Measurements from ENCODE around the gene TCP1.
"Not testable (repeated sequence)": the region's sequence is repeated elsewhere in the genome, so short reads cannot be mapped to it uniquely, and the experiment has no call there.

TCP1 gene

DNA sequence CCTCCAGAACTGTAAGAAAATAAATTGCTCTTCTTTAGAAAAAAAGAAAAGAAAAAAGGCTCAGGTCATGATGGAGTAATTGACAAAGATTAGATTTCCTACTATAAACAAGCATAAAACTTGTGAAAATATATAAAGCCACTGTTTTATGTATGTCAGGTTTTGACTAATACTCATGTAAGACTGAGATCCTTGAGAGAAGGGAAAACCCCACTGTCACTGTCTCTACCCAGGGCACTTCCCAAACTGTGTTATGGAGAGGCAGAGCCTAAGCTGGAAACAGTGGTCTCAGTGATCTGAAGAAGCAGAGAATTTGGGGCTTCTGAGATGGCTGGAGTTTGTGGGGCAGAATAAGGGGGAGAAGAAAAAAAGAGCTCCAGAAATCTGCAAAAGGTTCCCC is 19.9 kb downstream of the TCP1 start:
- no peak for DNase-seq

DNA sequence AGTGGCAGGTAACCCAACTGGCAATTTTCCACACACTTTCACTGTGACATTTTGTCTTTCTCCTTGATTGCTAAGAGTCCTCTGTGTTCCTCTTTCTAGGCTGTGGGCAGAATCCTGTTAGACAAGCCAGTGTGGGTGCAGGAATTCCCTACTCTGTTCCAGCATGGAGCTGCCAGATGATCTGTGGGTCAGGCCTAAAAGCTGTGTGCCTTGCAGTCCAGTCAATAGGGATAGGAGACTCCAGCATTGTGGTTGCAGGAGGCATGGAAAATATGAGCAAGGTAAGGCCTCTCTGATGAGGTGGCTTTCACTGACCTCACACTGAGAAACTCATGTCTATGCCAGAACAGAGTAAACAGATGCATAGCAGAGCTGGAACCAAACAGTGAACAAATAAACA is 22.5 kb downstream of the TCP1 start:
- peak in 3 of 4 experiments; percentile 29 to 42 (median 32) for DNase-seq

DNA sequence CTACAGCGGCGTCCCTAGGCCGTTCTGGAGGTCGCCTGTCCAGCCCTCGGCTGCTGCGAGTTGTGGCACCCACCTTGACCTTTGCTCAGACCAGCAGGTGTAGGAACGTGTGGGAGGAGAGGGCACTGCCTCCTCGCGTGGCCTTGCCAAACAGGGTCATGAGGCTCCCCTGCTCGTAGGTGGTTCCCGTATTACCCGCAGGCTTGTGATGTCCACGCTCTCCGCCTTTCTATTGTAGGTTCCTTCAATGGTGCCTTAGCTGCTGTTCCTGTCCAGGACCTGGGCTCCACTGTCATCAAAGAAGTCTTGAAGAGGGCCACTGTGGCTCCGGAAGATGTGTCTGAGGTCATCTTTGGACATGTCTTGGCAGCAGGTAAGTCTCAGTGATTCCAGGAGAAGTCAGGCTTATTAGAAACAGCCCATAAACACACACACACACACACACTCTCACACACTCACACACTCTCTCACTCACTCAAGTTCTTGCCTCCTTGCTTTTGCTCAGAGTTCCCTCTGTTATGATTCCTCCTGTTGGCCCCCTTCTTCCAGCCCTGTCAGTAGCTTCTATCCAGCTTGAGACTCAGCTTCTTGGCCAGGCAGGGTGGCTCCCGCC is 26.6 kb downstream of the TCP1 start:
- peak; percentile 73 to 87 (median 80) for DNase-seq

DNA sequence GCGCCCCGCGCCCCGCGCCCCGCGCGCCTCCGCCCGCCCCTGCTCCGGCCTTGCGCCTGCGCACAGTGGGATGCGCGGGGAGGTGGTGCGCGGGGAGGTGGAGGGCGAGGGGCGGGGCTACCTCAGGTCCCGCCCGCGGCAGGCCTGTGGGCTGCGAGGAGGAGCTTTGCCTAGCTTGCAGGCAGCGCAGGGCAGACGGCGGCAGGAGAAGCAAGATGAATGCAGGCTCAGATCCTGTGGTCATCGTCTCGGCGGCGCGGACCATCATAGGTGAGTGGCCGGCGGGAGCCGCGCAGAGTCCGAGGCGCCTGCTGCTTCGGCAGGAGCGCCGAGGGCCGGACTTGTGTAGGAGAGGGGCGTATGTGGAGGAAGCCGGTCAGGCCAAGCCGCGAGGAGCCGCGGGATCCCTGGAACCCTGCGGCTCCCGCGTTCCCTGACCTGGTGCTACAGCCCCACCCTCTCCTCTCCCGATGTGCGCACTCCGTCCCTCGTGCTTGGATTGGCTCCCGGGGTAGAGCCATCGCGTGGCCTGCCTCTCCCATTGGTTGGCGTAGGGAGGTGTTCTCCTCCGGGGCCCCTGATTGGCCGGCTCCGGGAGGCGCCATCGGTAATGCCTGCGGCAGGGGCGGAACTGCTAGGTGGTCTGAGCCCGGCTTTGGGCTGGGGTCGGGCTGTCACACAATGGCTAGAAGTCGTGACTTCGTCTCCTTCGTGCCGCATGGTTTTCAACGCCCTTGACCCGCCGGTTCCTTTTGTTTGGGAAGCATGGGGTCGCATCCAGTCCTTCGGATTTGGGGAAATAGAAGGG is 27.3 kb downstream of the TCP1 start, which contains the start of gene ACAT2:
TSS of gene ACAT2 (plus strand) at position 173 of the 808 bp plus-strand sequence. CDS start at position 216, 43 bp downstream.
- DNase-seq: peak; percentile 94 to 97 (median 97)

DNA sequence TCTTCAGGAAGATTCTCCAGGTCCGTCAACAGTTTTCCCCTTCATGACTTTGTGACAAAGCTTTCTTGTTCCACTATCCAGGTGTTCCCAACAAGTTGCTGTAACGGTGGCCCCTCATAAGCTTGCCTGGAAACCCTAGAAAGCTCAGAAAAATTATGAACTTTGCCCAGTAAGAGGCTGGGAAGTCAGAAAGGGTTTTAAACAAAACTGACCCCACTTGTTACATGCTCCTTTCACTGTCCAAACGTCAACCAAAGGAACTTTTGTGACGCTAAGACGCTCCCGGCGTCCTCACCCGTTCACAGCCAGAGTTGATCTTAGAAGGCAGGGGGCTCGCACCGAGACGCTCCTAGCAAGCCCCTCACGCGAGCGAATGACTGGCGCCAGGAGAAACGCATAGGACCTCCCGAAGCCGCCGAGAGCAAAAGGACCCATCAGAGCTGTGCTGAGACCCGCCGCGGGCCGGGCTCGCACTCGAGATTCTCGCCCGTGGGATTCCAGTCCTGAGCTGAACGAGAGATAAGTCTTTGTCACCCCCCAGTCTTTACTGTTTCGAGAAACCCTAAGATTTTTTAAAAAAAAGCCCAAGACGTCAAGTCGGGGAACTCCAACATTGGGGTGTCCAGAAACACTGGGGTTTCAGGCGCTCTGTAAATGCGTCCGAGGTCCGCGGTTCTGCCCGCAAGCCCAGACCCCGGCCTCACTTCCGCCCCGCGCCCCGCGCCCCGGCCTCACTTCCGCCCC is 28.1 kb downstream of the TCP1 start:
- peak in 2 of 4 experiments; percentile 7 to 34 for DNase-seq

DNA sequence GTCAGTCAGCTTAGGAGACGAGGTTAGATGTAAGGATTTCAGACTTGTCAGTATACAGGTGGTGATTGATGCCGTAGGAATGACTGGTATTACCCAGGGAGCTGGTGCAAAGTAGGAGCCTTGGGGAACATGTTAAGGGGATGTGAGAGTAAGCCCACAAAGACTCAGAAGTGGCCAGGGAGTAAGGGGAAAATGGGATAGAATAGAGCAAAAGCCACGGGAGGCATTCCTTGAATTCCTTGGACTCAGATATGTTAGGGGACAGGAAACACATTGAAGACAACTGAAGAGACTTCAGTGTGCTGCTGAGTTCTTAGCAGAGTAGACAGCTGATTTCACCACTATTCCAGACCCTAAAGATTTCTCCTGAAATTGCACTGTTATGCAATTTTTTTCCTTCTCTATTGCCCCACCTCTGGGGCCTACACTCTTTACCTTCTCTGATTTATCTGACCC is 28.8 kb downstream of the TCP1 start:
- peak in 2 of 4 experiments; percentile 5 to 10 for DNase-seq

DNA sequence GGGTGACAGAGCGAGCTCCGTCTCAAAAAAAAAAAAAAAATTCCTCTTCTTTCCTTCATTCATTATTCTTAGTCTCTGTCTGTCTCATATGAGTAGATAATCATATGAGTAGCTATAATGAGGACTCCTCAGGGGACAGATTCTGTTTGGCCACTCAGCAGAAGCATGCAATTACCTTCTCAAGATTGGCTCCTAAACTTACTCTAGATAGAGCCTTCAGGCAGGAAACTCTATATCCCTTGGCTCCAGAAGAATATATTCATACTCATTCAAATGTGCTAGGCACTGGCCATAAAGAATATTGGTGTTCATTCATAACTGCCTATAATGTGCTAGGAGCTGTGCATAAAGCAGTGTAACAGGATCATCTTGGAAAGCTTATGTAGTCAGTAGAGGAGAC is 29.8 kb downstream of the TCP1 start:
- DNase-seq: no peak

DNA sequence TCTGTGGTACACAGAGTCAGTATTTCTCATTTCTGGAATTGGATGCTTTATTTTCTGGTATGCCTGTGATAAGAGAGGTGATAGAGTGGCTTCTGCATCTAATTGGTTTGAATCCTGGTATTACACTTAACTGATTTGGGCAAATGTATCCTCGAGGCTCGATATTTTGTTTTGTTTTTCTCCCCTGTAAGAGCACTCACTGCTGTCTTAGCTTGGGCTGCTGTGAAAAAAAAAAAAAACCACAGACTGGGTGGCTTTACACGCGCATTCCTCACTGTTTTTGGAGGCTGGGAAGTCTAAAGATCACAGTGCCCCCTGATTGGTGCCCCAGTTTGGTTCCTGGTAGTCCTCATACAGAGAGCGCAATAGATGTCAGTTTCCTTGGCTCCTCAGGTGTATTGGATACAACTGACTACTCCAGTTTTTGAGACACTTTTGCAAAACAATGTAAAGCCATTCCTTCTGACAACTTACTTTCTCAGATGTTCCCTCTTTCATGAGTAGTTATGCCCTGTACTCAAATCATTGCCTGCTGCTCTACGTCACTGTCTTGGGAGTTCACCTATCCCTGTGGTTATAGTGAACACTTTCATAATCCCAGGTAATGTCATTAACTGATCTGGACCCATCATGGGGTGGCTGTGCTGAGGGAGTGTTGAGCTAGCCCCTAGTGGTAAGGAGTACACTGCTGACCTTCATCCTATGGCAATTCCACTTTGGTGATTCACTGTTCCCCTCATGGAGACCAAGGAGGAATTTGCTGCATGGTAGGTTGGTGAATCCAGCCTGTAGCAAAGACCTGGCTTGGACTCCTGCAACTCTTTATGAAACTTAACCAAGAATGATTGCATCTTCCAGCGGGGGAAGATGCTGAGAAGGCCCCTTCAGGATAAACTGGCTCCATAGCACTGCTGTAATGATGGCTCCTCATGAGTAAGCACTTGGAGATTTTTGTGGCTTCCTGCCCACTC is 31.1 kb downstream of the TCP1 start:
- DNase-seq: no peak

DNA sequence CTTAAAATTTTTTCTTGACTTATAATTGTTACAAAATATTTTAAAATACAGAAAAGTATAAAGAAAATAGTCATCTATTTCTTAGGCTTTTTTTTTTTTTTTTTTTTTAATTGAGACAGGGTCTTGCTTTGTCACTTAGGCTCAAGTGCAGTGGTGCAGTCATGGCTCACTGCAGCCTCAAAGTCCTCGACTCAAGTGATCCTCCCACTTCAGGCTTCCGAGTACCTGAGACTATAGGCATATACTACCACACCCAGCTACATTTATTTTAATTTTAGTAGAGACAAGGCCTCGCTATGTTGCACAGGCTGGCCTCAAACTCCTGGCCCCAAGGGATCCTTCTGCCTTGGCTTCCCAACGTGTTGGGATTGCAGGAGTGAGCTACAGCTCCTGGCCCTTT is 32.9 kb downstream of the TCP1 start:
- no peak for DNase-seq

DNA sequence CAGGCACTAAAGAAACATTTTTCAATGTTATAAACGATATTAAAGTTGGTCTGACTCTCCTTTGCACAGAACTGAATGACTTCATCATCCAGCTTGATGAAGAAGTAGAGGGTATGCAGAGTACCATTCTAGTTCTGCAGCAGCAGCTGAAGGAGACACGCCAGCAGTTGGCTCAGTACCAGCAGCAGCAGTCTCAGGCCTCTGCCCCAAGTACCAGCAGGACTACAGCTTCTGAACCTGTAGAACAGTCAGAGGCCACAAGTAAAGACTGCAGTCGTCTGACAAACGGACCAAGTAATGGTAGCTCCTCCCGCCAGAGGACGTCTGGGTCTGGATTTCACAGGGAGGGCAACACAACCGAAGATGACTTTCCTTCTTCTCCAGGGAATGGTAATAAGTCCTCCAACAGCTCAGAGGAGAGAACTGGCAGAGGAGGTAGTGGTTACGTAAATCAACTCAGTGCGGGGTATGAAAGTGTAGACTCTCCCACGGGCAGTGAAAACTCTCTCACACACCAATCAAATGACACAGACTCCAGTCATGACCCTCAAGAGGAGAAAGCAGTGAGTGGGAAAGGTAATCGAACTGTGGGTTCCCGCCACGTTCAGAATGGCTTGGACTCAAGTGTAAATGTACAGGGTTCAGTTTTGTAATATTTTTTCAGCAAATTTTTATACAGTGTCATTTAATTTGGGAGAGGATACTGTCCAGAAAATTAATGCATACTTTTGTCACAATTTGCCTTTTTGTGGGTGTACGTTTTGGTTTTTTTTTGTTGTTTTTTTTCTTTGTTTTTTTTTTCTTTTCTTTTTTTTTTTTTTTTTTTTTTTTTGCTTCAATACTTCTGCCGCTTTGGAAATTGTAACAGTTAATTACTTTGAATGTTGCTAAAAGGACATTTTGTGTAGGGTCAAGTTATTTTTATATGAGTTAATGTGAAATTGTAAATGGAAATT is 34.2 kb downstream of the TCP1 start:
- DNase-seq: no peak

DNA sequence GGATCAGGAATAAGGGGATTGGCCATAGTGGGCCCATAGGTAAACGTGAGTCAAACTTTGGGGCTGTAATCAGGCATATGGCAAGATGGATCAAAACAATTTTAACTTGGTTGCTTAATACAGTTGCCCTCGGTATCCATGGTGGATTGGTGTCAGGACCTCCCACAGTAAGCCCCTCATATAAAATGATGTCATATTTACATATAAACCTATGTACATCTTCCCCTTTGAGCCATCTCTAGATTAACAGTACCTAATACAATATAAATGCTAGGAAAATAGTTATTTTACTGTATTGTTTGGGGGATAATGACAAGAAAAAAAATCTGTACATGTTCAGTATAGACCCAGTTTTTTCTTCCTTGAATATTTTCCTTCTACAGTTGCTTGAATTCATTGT is 35.0 kb downstream of the TCP1 start:
- no peak for DNase-seq

DNA sequence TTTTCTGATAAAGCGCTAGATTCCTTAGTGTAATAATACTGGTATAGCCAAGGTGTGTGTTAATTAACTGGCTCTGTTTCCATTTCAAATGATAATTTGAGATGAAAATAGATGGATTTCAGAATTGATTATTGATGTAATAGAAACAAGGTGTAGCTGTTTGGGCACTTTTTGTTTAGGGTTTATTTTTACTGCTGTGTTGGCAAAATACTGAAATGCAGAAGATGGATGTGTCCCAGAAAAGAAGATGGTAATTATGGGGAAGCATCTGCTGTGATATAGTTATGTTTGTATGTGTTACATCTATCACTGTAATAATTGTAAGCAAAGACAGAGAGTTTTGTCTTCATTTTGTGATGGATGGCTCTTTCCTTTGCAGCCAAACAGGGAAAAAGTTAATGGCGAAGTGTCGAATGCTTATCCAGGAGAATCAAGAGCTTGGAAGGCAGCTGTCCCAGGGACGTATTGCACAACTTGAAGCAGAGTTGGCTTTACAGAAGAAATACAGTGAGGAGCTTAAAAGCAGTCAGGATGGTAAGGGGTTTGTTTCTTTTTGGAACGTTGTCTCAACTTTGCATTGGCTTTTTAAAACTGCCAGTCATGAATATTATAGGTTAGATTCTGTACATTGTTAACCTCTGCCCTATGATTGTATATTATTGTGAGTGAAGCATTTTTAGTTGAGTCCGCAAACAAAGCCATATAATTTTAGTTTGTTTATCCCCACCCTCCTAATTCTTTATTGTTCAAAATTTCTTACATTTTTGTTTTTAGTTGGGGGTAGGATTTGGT is 36.1 kb downstream of the TCP1 start:
- no peak for DNase-seq

DNA sequence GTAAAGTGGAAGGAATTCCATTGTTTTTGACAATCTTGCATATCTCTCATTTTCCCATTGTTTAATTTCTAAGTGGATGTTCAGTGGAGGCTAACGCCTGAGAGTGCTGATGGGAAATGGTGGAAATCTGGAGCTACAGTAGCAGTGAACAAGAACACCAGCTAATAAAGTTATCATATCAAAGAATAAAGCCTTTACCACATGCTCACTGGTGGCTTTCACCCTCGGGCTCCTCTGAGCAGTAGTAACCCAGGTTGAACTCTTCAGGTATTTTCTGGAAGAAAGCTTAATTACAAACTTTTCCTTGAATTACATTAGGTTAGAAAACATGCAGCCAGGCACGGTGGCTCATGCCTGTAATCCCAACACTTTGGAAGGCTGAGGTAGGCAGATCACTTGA is 38.0 kb downstream of the TCP1 start:
- DNase-seq: no peak

DNA sequence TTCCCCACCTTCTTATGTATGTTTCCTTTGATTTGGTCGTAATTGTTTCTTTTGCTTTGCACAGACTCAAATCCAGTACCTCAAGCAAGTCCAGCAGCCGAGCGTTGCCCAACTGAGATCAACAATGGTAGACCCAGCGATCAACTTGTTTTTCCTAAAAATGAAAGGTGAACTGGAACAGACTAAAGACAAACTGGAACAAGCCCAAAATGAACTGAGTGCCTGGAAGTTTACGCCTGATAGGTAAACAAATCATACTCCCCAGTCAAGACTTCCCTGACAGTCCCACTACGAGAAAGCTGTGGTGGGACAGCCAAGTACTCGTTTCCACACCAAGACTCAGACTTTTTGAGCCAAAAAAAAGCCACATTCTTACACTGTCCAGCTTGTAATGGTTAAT is 41.3 kb downstream of the TCP1 start:
- not testable (repeated sequence) for DNase-seq

DNA sequence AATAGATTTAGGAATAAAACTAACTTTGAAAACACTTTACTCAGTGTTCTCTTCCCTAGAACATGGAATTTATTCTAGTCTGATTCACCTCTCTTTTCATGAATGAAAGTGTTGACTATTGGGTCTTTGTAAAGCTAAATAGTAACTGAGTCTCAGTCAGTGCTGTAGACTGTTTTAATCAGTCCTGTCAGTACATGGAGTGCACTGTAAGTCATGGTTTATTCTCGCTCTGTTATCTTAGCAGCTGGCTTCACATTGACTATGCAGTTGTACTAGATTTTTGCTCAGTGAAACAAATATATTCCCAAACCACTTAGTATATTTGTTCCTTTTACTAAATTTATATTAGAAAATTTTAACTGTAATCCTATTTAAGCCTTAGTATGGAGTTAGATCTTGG is 42.6 kb downstream of the TCP1 start:
- no peak for DNase-seq

DNA sequence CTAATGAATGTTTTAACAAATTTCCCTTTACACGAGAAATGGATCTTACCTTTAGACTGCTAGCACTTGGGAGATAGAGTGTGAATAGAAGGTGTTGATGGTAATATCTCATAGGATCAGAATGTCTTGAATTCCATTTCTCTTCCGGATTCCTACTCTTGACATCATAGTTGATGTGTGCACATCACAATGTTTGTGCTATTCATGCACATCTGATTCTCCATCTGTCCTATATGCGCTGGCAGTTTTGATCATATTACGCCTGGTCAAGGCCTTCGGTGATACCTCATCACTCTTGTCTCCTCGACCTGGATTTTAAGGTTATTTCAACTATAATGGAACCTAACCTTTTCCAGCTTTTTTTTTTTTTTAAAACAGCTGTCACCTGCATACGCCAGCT is 44.3 kb downstream of the TCP1 start:
- DNase-seq: no peak

DNA sequence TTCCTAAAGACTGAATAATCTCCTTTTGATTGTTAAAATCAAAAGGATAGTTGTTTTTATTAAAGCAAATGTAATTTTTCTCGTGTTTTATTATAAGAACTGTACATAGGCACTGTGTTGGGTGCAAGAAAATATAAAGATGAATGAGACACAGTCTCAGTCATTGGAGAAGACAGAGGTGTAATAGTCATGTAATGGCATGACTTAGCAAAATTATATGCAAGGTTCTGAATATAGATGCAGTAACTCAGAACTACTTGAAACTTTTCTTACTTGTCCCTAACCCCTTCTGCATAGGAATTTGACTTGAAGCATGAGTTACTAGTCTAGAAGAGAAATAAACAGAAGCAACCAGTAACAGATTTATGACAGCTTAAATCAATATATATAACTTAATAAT is 47.2 kb downstream of the TCP1 start:
- DNase-seq: no peak

DNA sequence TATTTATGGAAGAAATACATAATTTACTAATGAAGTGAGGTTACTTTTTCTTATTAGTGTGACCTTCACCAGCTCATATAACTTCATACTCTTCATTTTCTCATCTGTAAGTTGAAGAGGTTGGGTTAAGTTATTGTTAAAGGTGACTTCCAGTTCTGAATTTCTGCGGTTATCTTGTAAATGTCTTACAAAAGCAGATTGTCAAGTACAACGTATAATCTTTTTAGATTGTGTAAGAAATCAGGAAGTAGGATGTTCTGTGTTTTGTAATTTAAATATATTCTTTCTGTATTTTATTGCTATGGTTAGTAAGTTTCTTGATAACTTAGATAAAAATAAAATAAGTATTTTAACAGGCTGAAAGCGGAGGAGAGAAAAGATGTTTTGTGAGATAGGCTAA is 50.1 kb downstream of the TCP1 start:
- peak in 2 of 4 experiments; percentile 49 to 54 for DNase-seq

DNA sequence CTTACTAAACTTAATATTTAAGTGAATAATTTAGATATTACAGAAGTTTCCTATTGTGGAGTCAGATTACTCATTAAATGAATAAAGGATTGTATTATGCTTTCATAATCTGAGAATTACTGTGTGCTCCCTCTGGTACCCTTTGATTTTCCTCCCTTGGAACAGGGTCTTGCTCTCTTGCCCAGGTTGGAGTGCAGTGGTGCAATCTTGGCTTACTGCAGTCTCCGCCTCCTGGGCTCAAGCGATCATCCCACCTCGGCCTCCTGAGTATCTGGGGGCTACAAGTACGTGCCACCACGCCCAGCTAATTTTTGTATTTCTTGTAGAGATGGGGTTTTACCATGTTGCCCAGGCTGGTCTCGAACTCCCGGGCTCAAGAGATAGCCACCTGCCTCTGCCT is 52.5 kb downstream of the TCP1 start:
- DNase-seq: no peak

DNA sequence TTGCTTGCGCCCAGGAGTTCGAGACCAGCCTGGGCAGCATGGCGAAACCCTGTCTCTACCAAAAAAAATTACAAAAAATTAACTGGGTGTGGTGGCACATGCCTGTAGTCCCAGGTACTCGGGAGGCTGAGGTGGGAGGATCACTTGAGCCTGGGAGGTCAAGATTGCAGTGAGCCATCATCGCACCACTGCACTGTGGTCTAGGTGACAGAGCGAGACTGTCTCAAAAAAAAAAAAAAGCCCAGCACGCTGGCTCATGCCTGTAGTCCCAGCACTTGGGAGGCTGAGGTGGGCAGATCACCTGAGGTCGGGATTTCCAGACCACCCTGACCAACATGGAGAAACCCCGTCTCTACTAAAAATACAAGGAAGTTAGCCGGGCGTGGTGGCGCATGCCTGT is 56.0 kb downstream of the TCP1 start:
- not testable (repeated sequence) for DNase-seq

Data from suppressor macrophage (primary cell).